Middle frontal gyrus (tissue), 1 donor: ENCODE measurements around the gene IER5L.
"Not testable (repeated sequence)": the region's sequence is repeated elsewhere in the genome, so short reads cannot be mapped to it uniquely, and the experiment has no call there.

ENCODE experiments used
- DNase-seq: peaks from one replicate; pipeline ENCODE4 v3.0.0-alpha.2; 2015; ENCODE audit warnings: low spot score; ENCODE audit errors: extremely low spot score

The IER5L gene

DNA sequence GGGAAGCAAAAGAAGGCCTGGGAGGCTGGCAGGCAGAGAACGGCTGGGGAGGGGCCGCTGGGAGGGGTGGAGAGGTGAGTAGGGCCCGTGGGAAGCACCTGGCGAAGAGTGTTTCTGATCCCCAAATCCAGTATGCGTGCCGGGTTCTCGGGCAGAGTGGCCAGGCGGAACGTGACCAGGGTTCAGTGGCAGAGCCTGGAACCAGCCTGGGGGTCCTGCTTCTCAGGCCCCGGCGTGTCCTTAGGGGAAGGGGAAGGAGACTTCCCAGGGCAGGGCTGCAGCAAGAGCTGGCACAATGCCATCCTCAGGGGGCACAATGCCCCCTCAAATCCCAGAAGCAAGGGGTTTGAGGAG is 25.5 kb upstream of the IER5L start:
- DNase-seq = no peak

DNA sequence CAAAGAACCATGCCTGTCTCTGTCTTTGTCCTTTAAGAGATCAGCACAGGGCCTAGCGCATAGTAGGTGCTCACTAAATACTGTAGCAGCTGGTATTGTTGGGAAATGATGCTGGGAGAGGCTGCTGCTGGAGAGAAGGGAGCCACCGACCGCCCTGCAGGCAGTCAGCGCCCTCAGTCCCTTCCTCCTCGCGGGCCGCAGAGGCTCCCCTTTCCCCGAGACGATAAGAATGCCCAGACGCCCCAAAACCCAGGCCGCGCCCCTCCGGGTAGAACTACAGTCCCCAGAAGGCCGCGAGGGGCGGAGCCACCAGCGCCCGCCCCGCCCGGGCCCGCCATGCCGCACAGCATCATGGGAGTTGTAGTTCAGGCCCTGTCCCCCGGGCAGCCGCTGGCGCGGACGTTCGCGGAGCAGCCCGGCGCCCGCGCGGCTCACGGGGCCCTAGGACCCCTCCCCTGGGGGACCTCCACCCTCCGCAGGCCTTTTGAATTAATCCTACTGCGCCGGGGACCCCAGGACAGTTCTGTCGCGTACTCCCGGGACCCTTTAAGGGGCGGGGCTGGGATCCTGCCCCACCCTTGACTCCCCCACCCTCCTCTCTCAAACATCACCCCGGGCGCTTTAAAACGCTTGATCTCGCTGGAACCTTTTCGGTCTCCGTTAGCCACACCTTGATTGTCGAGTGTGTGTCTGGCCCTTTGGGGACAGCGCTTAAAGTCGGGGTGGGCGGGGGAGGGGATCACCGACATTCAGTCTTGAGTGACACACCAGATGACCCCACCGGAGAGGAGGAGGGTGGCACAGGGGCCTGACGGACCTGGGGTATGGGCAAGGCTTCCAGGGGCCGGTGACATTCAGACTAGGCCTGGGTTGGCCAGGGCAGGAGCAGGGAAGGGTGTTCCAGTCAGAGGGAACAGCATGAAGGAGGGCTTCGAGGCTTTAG is 24.8 kb upstream of the IER5L start:
- peak; percentile 67 for DNase-seq

DNA sequence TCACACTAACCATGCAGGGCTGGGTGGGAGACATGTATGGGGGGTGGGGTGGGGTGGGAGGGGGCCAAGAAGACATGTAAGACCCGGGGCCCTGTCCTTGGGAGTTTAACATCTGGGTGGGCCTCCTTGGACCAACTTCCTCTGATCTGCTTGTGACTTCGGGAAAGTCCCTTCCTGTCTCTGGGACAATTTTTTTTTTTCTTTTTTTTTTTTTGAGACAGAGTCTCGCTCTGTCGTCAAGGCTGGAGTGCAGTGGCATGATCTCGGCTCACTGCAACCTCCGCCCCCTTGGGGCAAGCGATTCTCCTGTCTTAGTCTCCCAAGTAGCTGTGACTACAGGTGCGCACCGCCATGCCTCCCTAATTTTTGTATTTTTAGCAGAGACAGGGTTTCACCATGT is 23.8 kb upstream of the IER5L start:
- DNase-seq = no peak

DNA sequence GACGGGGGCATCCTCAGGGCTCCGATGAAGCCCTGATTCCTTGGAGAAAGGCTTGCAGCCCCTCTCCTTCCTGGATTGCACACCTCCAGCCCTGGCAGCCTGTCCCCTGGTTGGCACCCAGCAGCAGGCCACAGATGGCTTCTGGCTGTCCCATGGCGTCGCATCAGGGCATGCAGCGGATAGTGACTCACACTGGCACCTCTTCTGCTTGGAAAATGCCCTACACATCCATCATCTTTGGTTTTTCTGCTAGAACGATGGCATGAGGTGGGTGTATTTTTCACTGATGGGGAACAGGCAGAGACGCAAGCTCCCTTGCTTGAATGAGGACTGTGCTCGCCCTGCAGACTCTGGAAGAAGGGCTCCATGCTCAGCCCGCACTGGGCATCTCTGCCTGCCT is 23.2 kb upstream of the IER5L start:
- no peak for DNase-seq

DNA sequence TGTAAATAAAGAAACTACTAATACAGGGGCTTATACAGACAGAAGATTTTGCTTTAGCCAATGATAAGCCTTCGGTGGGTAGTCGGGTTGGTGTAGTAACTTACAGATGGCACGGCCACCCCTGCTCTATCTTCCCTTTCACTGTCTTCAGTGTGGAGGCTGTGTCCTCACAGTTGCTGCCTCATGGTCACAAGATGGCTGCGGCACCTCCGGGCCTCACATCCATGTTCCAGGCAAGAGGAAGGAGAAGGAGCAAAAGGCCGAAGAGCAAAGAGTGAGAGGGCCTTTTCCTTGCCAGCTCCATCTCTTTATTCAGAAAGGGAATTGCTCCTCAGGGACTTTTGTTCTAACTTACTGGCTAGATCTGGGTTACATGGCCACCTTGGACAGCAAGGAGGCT is 22.2 kb upstream of the IER5L start:
- no peak for DNase-seq

DNA sequence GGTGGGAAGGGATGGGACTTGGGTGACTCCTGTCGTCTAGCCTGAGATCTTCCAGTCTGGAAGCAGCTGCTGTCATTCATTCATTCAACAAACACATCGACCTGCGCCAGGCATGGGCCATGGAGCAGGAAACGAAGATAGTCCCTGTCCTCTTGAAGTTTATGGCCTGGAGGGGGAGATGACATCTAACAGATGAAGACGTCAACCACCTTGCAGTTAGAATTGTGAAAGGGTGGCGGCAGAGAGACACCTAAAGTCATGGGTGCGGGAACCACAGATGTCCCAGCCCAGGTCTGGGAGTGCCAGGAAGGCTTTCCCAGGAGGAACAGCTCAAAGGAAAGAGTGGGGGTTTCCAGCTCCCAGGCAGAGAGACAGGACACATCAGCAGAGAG is 21.0 kb upstream of the IER5L start:
- DNase-seq = no peak

DNA sequence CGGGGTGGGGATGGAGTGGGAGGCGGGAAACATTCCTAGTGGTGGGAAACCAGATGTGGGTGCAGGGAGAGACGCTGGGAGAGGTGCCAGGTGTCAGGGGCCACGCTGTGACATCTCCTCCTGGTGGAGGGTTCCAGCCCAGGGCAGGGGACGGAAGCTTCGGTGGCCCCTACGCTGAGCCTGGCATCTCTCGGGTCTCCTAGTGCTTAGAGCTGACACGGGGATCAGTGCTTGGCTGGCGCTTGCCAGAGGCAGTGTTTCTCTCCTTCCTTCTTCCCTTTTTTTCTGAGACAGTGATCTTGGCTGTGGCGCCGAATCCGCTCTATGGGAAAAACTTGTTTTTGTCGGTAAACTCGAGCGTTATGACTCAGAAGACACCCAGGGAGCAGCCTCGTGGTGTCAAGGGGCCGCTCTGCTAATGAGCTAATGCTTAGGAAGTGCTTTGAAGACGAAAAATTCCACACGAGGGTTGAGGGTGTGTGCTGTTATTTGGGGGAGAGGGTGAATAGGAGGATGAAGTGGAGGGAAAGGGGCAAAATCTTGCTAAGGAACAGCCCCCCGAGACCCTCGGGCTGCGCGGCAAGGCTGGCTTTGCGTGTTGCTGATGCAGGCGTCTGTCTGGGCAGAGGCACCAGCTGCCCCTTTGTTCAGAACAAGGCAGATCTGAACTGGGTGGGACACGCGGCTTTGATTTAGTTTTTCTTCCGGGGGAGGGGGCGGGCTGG is 20.4 kb upstream of the IER5L start:
- no peak for DNase-seq

DNA sequence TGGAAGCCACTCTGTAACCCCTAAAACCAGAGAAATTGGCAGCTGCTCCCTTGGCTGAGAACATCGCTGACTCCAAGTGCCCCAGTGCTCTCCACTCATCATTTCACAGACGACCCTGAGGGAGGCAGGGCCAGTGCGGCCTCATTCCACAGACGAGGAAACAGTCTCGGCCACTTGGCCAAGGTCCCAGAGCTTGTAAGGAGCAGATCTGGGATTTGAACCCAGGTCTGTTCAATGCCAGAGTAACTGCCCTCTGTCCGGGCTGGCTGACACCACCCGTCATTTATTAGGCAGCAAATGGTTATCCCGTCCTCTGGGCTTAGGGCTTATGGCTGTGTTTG is 19.9 kb upstream of the IER5L start:
- DNase-seq = no peak

DNA sequence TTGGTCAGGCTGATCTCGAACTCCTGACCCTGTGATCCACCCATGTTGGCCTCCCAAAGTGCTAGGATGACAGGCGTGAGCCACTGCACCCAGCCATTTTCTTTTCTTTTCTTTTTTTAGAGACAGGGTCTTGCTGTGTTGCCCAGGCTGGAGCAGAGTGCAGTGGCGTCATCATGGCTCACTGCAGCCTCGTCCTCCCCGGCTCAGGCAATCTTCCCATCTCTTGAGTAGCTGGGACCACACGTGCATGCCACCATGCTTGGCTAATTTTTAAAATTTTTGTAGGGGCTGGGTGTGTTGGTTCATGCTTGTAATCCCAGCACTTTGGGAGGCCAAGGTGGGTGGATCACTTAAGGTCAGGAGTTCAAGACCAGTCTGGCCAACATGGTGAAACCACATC is 19.0 kb upstream of the IER5L start:
- not testable (repeated sequence) for DNase-seq

DNA sequence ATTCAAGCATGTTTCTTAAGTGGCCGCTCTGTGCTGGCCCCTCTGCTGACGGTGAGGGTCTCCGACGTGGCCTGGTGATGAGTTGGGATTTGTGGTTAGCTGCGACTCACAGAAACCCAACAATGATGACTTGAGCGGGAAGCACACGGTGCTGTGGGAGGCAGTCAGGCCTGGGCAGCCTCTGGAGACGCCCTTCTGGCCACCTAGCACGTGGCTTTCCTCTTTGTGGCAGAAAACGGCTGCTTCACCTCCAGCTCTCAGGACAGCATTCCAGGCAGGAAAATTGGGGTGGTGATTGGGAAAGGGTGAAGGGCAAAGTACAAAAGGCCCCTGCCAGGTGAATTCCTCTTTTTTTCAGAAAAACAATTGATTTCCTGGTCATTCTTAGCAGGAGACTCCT is 17.5 kb upstream of the IER5L start:
- DNase-seq = no peak

DNA sequence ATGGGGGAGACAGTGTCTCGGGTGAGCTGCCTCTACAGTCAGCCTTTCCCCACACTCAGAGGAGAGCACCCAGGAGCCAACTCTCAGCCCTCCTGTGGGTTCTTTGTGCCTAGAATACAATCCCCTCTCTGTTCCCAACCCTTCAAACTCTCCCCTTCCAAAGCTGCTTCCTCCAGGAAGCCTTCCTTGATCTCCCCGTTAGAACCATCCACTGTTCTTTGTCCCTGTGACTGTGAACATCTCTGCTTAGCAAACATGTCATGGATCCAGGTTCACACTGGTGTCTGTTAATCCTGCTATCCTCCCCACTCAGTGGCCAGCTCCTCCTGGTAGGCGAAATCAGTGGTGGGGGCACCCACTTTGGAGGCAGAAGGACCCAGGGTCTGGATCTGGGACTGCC is 16.2 kb upstream of the IER5L start:
- DNase-seq = no peak

DNA sequence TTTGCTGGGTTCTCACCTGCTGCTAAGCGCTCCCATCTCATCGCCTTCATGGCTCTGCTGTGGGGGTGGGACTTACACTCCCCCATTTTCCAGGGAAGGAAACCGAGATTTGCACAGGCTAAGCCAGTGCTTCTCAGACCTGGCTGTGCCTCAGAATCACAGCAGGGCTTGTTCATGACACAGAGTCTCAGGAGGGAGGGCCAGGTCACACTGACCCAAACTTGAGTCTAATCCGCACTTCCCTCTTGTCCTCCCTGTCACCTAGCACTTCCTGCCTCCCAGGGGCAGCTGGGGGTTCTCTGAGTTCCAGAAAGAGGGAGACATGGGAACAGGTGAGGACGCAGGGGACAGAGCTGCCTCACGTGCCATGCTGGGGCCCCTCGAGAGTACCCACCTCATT is 15.6 kb upstream of the IER5L start:
- no peak for DNase-seq

DNA sequence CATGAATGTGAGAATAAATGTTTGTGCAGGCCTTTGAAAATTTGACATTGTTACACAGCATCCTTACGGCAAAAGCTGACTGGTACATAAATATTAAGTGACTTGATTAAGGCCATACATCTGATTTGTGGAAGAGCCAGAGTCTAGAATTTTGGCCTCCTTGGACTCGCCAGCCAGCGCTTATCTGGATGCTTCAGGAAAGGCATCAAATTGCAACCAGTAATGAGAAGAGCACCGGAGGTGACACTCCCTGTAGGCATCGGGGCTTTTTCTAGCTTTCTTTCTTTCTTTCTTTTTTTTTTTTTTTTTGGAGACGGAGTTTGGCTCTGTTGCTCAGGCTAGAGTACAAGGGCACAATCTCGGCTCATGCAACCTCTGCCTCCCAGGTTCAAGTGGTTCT is 13.2 kb upstream of the IER5L start:
- no peak for DNase-seq

DNA sequence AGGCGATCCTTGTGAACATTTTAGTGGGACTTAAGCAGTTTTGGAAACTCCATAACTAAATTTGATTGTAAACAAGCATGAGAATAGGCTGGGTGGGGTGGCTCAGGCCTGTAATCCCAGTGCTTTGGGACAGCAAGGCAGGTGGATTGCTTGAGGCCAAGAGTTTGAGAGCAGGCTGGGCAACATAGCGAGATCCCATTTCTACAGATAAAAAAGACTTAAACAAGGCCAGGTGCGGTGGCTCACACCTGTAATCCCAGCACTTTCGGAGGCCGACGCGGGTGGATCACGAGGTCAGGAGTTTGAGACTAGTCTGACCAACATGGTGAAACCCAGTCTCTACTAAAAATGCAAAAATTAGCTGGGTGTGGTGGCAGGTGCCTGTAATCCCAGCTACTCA is 11.9 kb upstream of the IER5L start:
- not testable (repeated sequence) for DNase-seq

DNA sequence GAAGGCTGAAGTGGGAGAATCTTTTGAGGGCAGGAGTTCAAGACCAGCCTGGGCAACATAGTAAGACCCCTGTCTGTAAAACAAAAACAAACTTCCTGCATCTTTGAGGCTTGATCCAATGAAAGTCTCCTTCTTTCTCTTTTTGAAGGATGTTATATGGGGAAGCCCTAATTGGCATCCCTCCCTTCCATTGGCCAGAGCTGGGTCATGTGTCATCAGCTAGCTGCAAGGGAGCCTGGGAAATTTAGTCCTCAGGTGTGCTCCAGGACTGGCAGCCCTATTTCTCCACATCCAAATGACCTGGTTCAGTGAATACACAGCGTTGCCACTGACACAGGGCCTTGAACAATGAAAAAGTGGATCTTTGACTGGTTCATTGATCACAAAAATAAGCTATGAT is 9.0 kb upstream of the IER5L start:
- no peak for DNase-seq

DNA sequence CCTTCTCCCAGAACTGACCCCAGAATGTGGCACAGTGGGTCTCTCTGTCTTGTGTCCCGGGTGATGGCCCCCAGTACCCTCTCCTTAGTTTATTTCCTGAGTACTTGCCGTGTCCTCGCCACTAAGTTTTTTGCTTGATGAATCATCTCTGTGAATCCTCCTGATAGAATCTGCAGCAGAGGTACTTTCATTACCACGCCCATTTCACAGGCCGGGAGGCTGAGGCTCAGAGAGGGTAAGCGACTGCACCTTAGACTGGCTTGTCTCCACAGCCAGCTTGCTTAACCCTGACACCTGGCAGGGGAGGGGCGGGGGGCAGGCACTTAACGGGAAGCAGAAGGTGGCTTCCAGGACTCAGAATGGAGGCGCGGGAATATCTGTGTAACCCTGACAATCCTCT is 7.9 kb upstream of the IER5L start:
- DNase-seq = no peak

DNA sequence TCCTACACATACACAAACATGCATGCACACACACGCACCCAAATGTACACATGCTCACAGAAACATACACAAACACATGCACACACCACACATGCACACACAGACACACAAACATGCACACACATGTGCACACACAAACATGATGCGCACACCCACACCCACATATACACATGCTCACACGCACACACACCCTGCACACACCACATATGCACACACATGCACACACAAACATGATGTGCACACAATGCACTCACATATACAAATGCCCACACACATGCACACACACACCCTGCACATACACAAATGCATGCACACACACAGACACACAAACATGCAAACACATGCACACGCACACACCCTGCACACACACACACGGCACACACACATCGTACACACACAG is 7.3 kb upstream of the IER5L start:
- no peak for DNase-seq

DNA sequence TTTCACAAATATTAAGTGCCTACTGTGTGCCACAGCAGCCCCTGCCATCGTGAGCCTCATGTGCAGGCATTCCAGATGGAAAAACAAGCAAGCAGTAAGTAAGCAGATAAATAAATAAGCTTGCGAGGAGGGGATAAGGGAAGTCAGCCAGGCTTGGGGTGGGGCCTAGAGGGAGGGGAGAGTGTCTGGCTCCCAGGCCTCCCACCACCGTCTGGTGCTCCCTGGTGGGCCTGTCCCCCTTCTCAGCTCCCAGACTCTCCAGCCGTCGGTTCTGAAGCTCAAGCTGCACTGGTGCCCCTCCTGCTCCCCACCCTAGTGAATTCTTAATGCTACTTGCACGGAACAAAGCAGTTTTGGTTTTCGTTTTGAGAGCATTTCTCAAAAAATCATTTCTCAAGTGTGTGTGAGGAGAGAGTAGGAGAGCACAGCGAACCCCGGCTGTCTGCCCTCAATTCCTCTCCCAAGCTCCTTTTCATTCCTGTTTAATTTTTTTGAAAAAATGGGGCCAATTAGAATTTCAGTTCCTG is 6.6 kb upstream of the IER5L start:
- DNase-seq = no peak

DNA sequence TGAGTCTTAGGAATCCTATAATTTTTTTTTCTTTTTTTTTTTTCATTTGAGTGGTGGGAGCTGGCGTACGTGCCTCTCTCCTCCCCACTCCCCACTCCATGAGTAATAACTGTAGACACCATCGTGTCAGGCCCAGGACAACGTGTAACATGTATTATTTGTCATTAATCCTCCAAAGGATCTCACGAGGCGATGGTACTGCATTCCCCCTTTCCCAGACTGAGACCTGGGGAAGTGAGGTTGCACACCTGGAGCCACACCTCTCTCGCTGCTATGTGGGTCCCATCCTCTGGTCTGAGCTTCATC is 6.1 kb upstream of the IER5L start:
- DNase-seq = no peak

DNA sequence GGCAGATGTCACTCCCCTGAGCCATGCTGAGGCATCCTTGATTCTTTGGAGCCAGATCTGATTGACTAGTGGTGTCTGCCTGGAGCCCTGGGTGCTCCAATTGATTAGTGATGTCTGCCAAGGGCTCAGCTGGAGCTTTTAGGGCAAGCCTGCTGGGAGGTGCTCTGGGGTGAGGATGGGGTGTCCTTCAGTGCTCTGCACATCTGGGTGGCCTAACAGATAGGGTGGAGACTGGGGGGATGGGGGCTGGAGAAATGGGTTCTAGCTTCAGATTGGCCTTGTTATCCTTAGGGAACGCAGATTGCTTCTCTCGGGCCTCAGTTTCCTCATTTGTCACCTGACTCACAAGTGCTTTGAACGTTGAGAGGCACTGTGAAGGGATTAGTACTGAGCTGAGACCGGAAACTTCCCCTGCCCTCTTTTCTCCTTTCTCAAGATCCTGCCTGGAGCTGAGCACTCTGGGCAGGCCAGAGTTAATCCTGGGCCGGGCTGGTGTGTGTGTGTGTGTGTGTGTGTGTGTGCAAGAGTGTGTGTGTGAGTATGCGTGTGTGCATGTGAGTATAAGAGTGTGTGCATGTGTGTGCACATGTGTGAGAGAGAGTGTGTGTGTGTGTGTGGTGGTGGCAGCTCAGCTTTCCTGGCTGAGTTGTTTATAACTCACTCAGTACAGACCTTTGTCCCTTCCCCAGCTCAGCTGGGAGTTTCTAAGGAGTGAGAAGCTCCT is 5.6 kb upstream of the IER5L start:
- DNase-seq = no peak

DNA sequence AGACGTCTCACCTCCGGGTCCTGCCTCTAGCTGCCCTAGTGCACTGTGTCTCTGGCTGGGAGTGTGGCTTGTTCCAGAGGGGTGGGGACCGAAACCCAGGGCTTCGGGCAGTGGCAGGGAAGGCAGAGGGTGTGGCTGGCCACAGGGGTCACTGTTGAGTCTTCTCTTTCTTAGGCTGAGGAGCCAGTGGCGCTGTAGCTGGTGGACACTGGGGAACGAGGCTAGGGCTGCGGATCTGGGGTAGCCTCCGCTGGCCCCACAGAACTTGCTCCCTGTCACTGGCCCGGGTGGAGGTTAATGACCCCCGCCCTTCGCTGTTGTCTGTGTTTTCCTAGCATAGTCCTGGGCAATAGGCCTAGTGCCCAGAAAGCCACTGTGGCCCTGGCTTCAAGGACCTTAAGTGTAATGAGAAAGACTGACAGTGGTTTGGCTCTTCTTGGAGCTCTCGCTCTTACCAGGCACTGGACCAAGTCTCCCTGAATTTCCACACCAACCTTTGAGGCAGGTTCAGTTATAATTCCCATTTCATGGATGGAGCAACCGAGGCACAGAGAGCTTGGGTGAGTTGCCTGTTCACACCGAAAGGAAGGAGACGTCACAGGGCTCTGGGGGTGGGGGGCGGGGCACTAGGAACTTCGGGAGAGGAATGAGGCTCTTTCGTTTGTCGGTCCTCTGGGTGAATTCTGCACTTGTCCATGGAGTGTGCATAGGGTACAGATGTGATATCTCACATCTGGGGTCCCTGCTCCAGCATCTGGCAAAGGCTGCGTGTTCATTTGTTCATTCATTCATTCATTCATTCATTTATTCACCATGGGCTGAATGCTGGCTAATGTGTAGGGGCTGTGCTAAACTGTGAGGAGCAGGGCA is 4.8 kb upstream of the IER5L start:
- no peak for DNase-seq
